Stomach (tissue), 4 donors: Measurements from ENCODE around the gene OSBP2.

Experiments
- EP300 ChIP-seq: sonication (generic); formaldehyde crosslinking; IDR thresholded peaks from one replicate; pipeline ENCODE4 v1.6.1; 2017; ENCODE audit warnings: antibody characterized with exemption
- TF ChIP-seq, protein P1 (sequence below), 7 experiments: fragments of 450-650 bp in 4 of 7; fragments of 200-600 bp in 3 of 7; sonication (generic) in 3 of 7; IDR thresholded peaks; one replicate each; pipeline ENCODE4 v1.5.1; 2016 to 2019; ENCODE audit warnings: antibody characterized with exemption in 7 of 7, control low read depth in 2 of 7, mild to moderate bottlenecking in 1 of 7

DNA sequence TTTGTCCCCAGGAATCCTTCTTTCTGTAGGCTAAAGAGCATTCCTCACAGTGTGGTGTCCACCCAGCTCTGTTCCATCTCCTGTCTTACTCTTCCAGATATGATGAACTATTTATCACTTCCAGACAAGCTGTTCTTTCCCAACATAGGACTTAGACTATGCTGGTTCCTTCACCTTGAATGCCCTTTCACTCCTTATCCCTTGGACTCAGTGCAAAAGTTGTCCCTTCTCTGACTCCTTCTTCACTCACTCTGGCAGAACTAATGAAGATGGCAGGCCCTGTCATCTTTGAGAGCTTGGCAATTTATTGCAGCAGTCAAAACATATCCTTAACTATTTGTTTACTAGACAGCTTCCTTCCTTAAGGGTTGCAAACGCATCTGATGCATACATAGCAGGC is 3.5 kb upstream of the OSBP2 start:
- TF ChIP-seq EP300: no peak
- TF ChIP-seq, protein P1, sequence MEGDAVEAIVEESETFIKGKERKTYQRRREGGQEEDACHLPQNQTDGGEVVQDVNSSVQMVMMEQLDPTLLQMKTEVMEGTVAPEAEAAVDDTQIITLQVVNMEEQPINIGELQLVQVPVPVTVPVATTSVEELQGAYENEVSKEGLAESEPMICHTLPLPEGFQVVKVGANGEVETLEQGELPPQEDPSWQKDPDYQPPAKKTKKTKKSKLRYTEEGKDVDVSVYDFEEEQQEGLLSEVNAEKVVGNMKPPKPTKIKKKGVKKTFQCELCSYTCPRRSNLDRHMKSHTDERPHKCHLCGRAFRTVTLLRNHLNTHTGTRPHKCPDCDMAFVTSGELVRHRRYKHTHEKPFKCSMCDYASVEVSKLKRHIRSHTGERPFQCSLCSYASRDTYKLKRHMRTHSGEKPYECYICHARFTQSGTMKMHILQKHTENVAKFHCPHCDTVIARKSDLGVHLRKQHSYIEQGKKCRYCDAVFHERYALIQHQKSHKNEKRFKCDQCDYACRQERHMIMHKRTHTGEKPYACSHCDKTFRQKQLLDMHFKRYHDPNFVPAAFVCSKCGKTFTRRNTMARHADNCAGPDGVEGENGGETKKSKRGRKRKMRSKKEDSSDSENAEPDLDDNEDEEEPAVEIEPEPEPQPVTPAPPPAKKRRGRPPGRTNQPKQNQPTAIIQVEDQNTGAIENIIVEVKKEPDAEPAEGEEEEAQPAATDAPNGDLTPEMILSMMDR (IDR thresholded peaks at IDR 0.05): no peak
